Suppressor macrophage treated with lipopolysaccharide for 4 hours (primary cell): Measurements from ENCODE around the gene DEPP1.

Source experiments
- DNase-seq: peaks from one replicate; pipeline ENCODE4 v3.0.0-alpha.2; 2020

The DEPP1 gene

GRCh38 chr10:44993226-44993921 is 14.8 kb upstream of the DEPP1 start:
- DNase-seq: no peak

GRCh38 chr10:44992732-44993225 is 14.2 kb upstream of the DEPP1 start:
- DNase-seq: no peak

- no peak for DNase-seq
These were observed 13.6 kb upstream of the DEPP1 start for GRCh38 chr10:44992070-44992731.

- DNase-seq: no peak
These were observed 13.0 kb upstream of the DEPP1 start for GRCh38 chr10:44991571-44991970.

GRCh38 chr10:44990965-44991364 is 12.4 kb upstream of the DEPP1 start:
- no peak for DNase-seq

- no peak for DNase-seq
These were observed 11.7 kb upstream of the DEPP1 start for GRCh38 chr10:44990302-44990655.

- no peak for DNase-seq
These were observed 11.1 kb upstream of the DEPP1 start for GRCh38 chr10:44989597-44990301.

- no peak for DNase-seq
These were observed 10.5 kb upstream of the DEPP1 start for GRCh38 chr10:44988957-44989585.

- DNase-seq: no peak
These were observed 8.1 kb upstream of the DEPP1 start for GRCh38 chr10:44986670-44987069.

GRCh38 chr10:44986179-44986578 is 7.6 kb upstream of the DEPP1 start:
- DNase-seq: no peak

- no peak for DNase-seq
These were observed 6.6 kb upstream of the DEPP1 start for GRCh38 chr10:44985175-44985681.

GRCh38 chr10:44984671-44985101 is 6.1 kb upstream of the DEPP1 start:
- DNase-seq: no peak

- DNase-seq: no peak
These were observed 5.3 kb upstream of the DEPP1 start for GRCh38 chr10:44983895-44984278.

GRCh38 chr10:44983066-44983894 is 4.7 kb upstream of the DEPP1 start:
- no peak for DNase-seq

- no peak for DNase-seq
These were observed 3.9 kb upstream of the DEPP1 start for GRCh38 chr10:44982496-44982895.

- no peak for DNase-seq
These were observed 3.5 kb upstream of the DEPP1 start for GRCh38 chr10:44982114-44982460.

- DNase-seq: peak; percentile 51
These were observed 2.8 kb upstream of the DEPP1 start for GRCh38 chr10:44981172-44982113.

GRCh38 chr10:44980309-44981171 is 1.9 kb upstream of the DEPP1 start:
- no peak for DNase-seq

GRCh38 chr10:44979281-44980191 is 927 bp upstream of the DEPP1 start:
- no peak for DNase-seq
